Uterus (tissue), 2 donors: ENCODE results near the gene SMIM32.

Experiments used
- POLR2A ChIP-seq, 2 donors: fragments of 450-650 bp; IDR thresholded peaks; one replicate each; pipeline ENCODE4 v1.6.1; 2016; ENCODE audit warnings: antibody characterized with exemption in 2 of 2, mild to moderate bottlenecking in 1 of 2, moderate library complexity in 1 of 2
- TF ChIP-seq, protein P1 (sequence below), 4 experiments: fragments of 200-600 bp in 2 of 4; fragments of 450-650 bp in 2 of 4; sonication (generic) in 2 of 4; IDR thresholded peaks; one replicate each; pipeline ENCODE4 v1.5.1; 2016 to 2019; ENCODE audit warnings: antibody characterized with exemption in 4 of 4, mild to moderate bottlenecking in 2 of 4, moderate library complexity in 1 of 4

DNA sequence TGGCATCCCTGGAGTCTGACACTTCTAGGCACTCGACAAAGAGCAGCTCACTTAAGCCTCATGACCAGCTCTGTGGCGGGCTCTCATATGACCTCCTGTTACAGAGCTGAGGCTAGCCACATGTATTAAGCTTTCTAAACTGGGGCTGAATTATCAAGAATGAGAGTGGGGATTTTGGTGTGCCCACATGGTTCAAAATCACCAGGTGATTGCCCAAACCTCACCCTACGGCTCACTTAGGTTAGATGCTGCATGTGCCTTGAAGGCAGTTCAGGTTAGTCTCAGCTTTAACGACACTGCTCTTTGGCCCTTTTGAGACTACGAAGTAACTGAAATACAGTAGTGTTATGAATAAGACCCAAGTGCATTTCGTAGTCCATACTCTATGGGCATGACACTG is 39.4 kb upstream of the SMIM32 start:
- TF ChIP-seq, protein P1, sequence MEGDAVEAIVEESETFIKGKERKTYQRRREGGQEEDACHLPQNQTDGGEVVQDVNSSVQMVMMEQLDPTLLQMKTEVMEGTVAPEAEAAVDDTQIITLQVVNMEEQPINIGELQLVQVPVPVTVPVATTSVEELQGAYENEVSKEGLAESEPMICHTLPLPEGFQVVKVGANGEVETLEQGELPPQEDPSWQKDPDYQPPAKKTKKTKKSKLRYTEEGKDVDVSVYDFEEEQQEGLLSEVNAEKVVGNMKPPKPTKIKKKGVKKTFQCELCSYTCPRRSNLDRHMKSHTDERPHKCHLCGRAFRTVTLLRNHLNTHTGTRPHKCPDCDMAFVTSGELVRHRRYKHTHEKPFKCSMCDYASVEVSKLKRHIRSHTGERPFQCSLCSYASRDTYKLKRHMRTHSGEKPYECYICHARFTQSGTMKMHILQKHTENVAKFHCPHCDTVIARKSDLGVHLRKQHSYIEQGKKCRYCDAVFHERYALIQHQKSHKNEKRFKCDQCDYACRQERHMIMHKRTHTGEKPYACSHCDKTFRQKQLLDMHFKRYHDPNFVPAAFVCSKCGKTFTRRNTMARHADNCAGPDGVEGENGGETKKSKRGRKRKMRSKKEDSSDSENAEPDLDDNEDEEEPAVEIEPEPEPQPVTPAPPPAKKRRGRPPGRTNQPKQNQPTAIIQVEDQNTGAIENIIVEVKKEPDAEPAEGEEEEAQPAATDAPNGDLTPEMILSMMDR (IDR thresholded peaks at IDR 0.05), result no peak
- no peak for TF ChIP-seq POLR2A (IDR thresholded peaks at IDR 0.05)
